Measurements from ENCODE around the gene SLC39A1. TPM values are rescaled to one million over a fixed set of nuclear protein-coding genes. Genes with fewer than 3 reads are reported as not detected.

The SLC39A1 gene
- total RNA-seq, 1 donor from 2014 or later = 24.1 TPM

Small RNAs within 50 kb of the gene (small RNA-seq; reads per million reads assigned to genes)
- 0.08 reads per million for gene MIR6737

Other genes with a start within 250 kb of the SLC39A1 start
- 29.8 TPM for gene INTS3, start 235.5 kb downstream of the SLC39A1 start, total RNA-seq
- 14.7 TPM for gene SLC27A3, start 188.1 kb downstream of the SLC39A1 start, total RNA-seq
- 15.5 TPM for gene GATAD2B, start 40.6 kb downstream of the SLC39A1 start, total RNA-seq
- gene DENND4B, start 16.8 kb downstream of the SLC39A1 start, total RNA-seq = 16.3 TPM
- gene CRTC2, start 4.9 kb downstream of the SLC39A1 start, total RNA-seq = 2.4 TPM
- 7.7 TPM for gene CREB3L4, start 4.4 kb upstream of the SLC39A1 start, total RNA-seq
- 57.5 TPM for gene JTB, start 14.1 kb upstream of the SLC39A1 start, total RNA-seq
- 3.7 TPM for gene RAB13, start 22.8 kb upstream of the SLC39A1 start, total RNA-seq
- 2,198 TPM for gene RPS27, start 27.2 kb upstream of the SLC39A1 start, total RNA-seq
- gene NUP210L, start 191.5 kb upstream of the SLC39A1 start, total RNA-seq = 0.41 TPM
- 245 TPM for gene TPM3, start 228.6 kb upstream of the SLC39A1 start, total RNA-seq
- gene CFAP141, start 242.8 kb upstream of the SLC39A1 start, total RNA-seq = not detected

Data from frontal cortex (tissue), 1 donor.